Measurements from ENCODE around the gene SLC5A11.

DNA sequence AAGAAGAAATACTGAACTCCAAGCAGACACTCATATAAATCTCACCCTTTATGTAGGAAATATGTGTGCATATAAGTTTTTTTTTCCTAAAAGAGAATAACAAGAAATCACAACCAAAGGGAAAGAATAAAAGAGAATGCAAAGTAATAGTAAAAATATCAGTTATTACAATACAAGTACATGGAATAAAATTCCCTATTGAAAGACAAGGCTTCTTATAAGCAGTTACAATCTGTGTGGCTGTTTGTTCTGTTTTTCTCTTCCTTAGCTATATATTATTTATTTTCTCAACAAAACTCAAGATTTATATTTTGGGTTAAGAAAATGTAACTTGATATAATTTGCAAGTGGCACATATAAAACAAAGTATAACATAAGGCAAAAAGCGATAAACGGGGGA, 41.7 kb downstream of the SLC5A11 start:
- TF ChIP-seq, protein P1, sequence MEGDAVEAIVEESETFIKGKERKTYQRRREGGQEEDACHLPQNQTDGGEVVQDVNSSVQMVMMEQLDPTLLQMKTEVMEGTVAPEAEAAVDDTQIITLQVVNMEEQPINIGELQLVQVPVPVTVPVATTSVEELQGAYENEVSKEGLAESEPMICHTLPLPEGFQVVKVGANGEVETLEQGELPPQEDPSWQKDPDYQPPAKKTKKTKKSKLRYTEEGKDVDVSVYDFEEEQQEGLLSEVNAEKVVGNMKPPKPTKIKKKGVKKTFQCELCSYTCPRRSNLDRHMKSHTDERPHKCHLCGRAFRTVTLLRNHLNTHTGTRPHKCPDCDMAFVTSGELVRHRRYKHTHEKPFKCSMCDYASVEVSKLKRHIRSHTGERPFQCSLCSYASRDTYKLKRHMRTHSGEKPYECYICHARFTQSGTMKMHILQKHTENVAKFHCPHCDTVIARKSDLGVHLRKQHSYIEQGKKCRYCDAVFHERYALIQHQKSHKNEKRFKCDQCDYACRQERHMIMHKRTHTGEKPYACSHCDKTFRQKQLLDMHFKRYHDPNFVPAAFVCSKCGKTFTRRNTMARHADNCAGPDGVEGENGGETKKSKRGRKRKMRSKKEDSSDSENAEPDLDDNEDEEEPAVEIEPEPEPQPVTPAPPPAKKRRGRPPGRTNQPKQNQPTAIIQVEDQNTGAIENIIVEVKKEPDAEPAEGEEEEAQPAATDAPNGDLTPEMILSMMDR (conservative IDR thresholded peaks at IDR 0.05): no peak
- no peak for TF ChIP-seq EZH2 (IDR thresholded peaks at IDR 0.05; ENCODE audit: low read depth)
